H1 (cell line): ENCODE results near the gene LIG1. TPM values are rescaled to one million over a fixed set of nuclear protein-coding genes. Genes with fewer than 3 reads are reported as not detected.

Experiments
- ATF3 ChIP-seq: IDR thresholded peaks from 2 replicates; pipeline ENCODE4 v1.6.1; 2011; ENCODE audit warnings: low read depth, mild to moderate bottlenecking, low read length; ENCODE audit not compliant: insufficient read depth
- BACH1 ChIP-seq: IDR thresholded peaks from 2 replicates; pipeline ENCODE4 v1.6.1; 2012; ENCODE audit warnings: low read length, improper control_type of control experiment
- CHD1 ChIP-seq: IDR thresholded peaks from 2 replicates; pipeline ENCODE4 v1.6.1; 2012; ENCODE audit warnings: low read depth, low read length, improper control_type of control experiment
- CHD2 ChIP-seq: IDR thresholded peaks from 2 replicates; pipeline ENCODE4 v1.6.1; 2012; ENCODE audit warnings: low read length, improper control_type of control experiment
- CREB1 ChIP-seq: IDR thresholded peaks from 2 replicates; pipeline ENCODE4 v1.6.1; 2012; ENCODE audit warnings: inconsistent platforms
- CTBP2 ChIP-seq: IDR thresholded peaks from 2 replicates; pipeline ENCODE4 v1.7.0; 2011; ENCODE audit warnings: borderline replicate concordance, mild to moderate bottlenecking, moderate library complexity, mixed read lengths, low read length; ENCODE audit not compliant: insufficient read depth, insufficient read length
- GABPA ChIP-seq: IDR thresholded peaks from 2 replicates; pipeline ENCODE4 v1.6.1; 2011; ENCODE audit warnings: mild to moderate bottlenecking, low read length, moderate library complexity, borderline replicate concordance; ENCODE audit not compliant: insufficient read depth
- GTF2F1 ChIP-seq: IDR thresholded peaks from 2 replicates; pipeline ENCODE4 v1.6.1; 2012; ENCODE audit warnings: low read depth, low read length, improper control_type of control experiment, borderline replicate concordance
- HDAC6 ChIP-seq: IDR thresholded peaks from one replicate; pipeline ENCODE4 v1.7.1; 2012; ENCODE audit warnings: low read depth, mild to moderate bottlenecking, inconsistent platforms, low read length, moderate library complexity
- JUN ChIP-seq: IDR thresholded peaks from 2 replicates; pipeline ENCODE4 v1.6.1; 2011; ENCODE audit warnings: low read depth, mild to moderate bottlenecking, improper control_type of control experiment, low read length
- JUND ChIP-seq: IDR thresholded peaks from 2 replicates; pipeline ENCODE4 v1.6.1; 2011; ENCODE audit warnings: mild to moderate bottlenecking, improper control_type of control experiment, low read length
- KDM4A ChIP-seq: IDR thresholded peaks from one replicate; pipeline ENCODE4 v1.7.1; 2012; ENCODE audit warnings: low read depth, mild to moderate bottlenecking, moderate library complexity, low read length, inconsistent platforms; ENCODE audit not compliant: severe bottlenecking
- MAX ChIP-seq: IDR thresholded peaks from 2 replicates; pipeline ENCODE4 v1.6.1; 2012; ENCODE audit warnings: inconsistent platforms
- NANOG ChIP-seq: IDR thresholded peaks from 2 replicates; pipeline ENCODE4 v1.6.1; 2011; ENCODE audit warnings: low read length, low read depth, mild to moderate bottlenecking, inconsistent platforms; ENCODE audit not compliant: insufficient read depth, poor library complexity, severe bottlenecking
- POU5F1 ChIP-seq: IDR thresholded peaks from 2 replicates; pipeline ENCODE4 v1.6.1; 2011; ENCODE audit warnings: low read depth, mild to moderate bottlenecking, low read length, moderate library complexity
- RAD21 ChIP-seq, 2 experiments: IDR thresholded peaks in 1 of 2; conservative IDR thresholded peaks in 1 of 2; 2 replicates each; pipeline ENCODE4 v1.6.1; 2011; ENCODE audit warnings: low read depth in 2 of 2, low read length in 2 of 2, improper control_type of control experiment in 1 of 2, inconsistent platforms in 1 of 2, mild to moderate bottlenecking in 1 of 2, moderate library complexity in 1 of 2
- RBBP5 ChIP-seq: IDR thresholded peaks from 2 replicates; pipeline ENCODE4 v1.7.1; 2012; ENCODE audit warnings: low read depth, mild to moderate bottlenecking, inconsistent platforms, low read length, moderate library complexity, borderline replicate concordance
- RFX5 ChIP-seq: IDR thresholded peaks from 2 replicates; pipeline ENCODE4 v1.6.1; 2011; ENCODE audit warnings: low read depth, low read length, improper control_type of control experiment, borderline replicate concordance
- SIN3A ChIP-seq, 2 experiments: IDR thresholded peaks in 1 of 2; conservative IDR thresholded peaks in 1 of 2; 2 replicates each; pipeline ENCODE4 v1.6.1; 2011 to 2012; ENCODE audit warnings: low read length in 2 of 2, improper control_type of control experiment in 1 of 2, low read depth in 1 of 2, mild to moderate bottlenecking in 1 of 2
- SP4 ChIP-seq: IDR thresholded peaks from 2 replicates; pipeline ENCODE4 v1.6.1; 2012; ENCODE audit warnings: low read length, inconsistent platforms
- TAF7 ChIP-seq: optimal IDR thresholded peaks from 2 replicates; pipeline ENCODE3; 2011; ENCODE audit warnings: low read depth, mild to moderate bottlenecking, inconsistent platforms, low read length, moderate library complexity, borderline replicate concordance
- TCF12 ChIP-seq: IDR thresholded peaks from 2 replicates; pipeline ENCODE4 v1.6.1; 2011; ENCODE audit warnings: low read depth, mild to moderate bottlenecking, low read length
- TEAD4 ChIP-seq: IDR thresholded peaks from 2 replicates; pipeline ENCODE4 v1.6.1; 2012; ENCODE audit warnings: low read depth, low read length, inconsistent platforms, mixed read lengths
- polyA plus RNA-seq, 7 experiments: library from polyadenylated mRNA; depleted of rRNA in 3 of 7; stranded (reverse) in 5 of 7; unstranded in 2 of 7; fragments of >200 nt in 5 of 7; fragments of 200-250 nt in 2 of 7; gene quantifications; 1 replicate in 5 of 7; 2 replicates in 1 of 7; 4 replicates in 1 of 7; pipeline versions ENCODE4 v1.2.1 to v1.2.3, GENCODE V29; 2011 to 2013; ENCODE audit warnings: missing spikeins in 2 of 7, mixed read lengths in 2 of 7
- total RNA-seq: library from RNA; stranded (reverse); fragmentation: NEBNext Ultra II Directional; extraction: Animal tissue kit (Norgen Biotek cat#: 25700); gene quantifications from 2 replicates; pipeline ENCODE4 v1.2.1, GENCODE V29; 2021

Gene LIG1
- total and polyA plus RNA-seq, 2 of the 8 experiments (the other 6 are each of a cell fraction or from before 2014, with no cell fraction given): 67.6 to 113 TPM

- TF ChIP-seq RBBP5: no peak
- no peak for TF ChIP-seq NANOG
- TF ChIP-seq MAX: peak; percentile 7; the same call in 1 of the 2 replicates
- no peak for TF ChIP-seq CHD1
- no peak for TF ChIP-seq TCF12
- TF ChIP-seq KDM4A: no peak
- TF ChIP-seq HDAC6: no peak
- no peak for TF ChIP-seq POU5F1
- TF ChIP-seq SP4: no peak
- no peak for TF ChIP-seq GABPA
- no peak for TF ChIP-seq CTBP2
- no peak for TF ChIP-seq RFX5
- TF ChIP-seq GTF2F1: no peak
- no peak for TF ChIP-seq JUN
- no peak for TF ChIP-seq TAF7
- TF ChIP-seq TEAD4: no peak
- TF ChIP-seq CREB1: no peak
- TF ChIP-seq SIN3A (conservative IDR thresholded peaks at IDR 0.05 in 1 of 2, IDR thresholded peaks at IDR 0.05 in 1 of 2; ENCODE audit: low read depth in 1 of 2, low read length in 2 of 2): 0 out of 4 replicates have a peak, but pooled peaks of 1 of the 2 experiments have one; percentile 42
- TF ChIP-seq CHD2: no peak
- TF ChIP-seq RAD21 (IDR thresholded peaks at IDR 0.05 in 1 of 2, conservative IDR thresholded peaks at IDR 0.05 in 1 of 2; ENCODE audit: low read depth in 2 of 2, low read length in 2 of 2): no peak
- TF ChIP-seq BACH1: no peak
- no peak for TF ChIP-seq ATF3
- TF ChIP-seq JUND: no peak
Observed at GRCh38 chr19:48110350-48110966, 59.7 kb downstream of the LIG1 start, which contains the start of gene PLA2G4C (continued).
